Keratinocyte (primary cell): ENCODE data around the gene KCNMA1.

Source experiments
- EZH2 ChIP-seq: IDR thresholded peaks from one replicate; pipeline ENCODE4 v1.6.1; 2012; ENCODE audit warnings: inconsistent platforms, mild to moderate bottlenecking, low read length, moderate library complexity
- TF ChIP-seq, protein P1 (sequence below), 3 experiments: IDR thresholded peaks in 1 of 3; conservative IDR thresholded peaks in 1 of 3; optimal IDR thresholded peaks in 1 of 3; 2 replicates in 2 of 3; 3 replicates in 1 of 3; pipeline versions ENCODE3 to v1.5.1; 2011; ENCODE audit warnings: low read length in 3 of 3, mild to moderate bottlenecking in 3 of 3, moderate library complexity in 2 of 3, control low read depth in 1 of 3, inconsistent platforms in 1 of 3; ENCODE audit not compliant: insufficient read depth in 2 of 3; ENCODE audit errors: extremely low read depth in 1 of 3

- TF ChIP-seq, protein P1, sequence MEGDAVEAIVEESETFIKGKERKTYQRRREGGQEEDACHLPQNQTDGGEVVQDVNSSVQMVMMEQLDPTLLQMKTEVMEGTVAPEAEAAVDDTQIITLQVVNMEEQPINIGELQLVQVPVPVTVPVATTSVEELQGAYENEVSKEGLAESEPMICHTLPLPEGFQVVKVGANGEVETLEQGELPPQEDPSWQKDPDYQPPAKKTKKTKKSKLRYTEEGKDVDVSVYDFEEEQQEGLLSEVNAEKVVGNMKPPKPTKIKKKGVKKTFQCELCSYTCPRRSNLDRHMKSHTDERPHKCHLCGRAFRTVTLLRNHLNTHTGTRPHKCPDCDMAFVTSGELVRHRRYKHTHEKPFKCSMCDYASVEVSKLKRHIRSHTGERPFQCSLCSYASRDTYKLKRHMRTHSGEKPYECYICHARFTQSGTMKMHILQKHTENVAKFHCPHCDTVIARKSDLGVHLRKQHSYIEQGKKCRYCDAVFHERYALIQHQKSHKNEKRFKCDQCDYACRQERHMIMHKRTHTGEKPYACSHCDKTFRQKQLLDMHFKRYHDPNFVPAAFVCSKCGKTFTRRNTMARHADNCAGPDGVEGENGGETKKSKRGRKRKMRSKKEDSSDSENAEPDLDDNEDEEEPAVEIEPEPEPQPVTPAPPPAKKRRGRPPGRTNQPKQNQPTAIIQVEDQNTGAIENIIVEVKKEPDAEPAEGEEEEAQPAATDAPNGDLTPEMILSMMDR (optimal IDR thresholded peaks at IDR 0.05 in 1 of 3, IDR thresholded peaks at IDR 0.05 in 1 of 3, conservative IDR thresholded peaks at IDR 0.05 in 1 of 3; ENCODE audit: extremely low read depth in 1 of 3, insufficient read depth in 2 of 3, low read length in 3 of 3), result no peak
- no peak for TF ChIP-seq EZH2
Observed at GRCh38 chr10:77357185-77357584, 280.4 kb downstream of the KCNMA1 start.
